ENCODE results near the gene CENPC.

GRCh38 chr4:67581913-67582312 is 36.6 kb upstream of the CENPC start:
- TF ChIP-seq CTCF (IDR thresholded peaks at IDR 0.05; ENCODE audit: low read length) (no peak), EZH2phosphoT487 (IDR thresholded peaks at IDR 0.05; ENCODE audit: low read length) (no peak), EZH2 (optimal IDR thresholded peaks at IDR 0.05; ENCODE audit: low read depth, low read length) (no peak)

Measured in MM.1S (cell line).